ENCODE results near the gene ADPRHL1. TPM values are rescaled to one million over a fixed set of nuclear protein-coding genes. Genes with fewer than 3 reads are reported as not detected.

ADPRHL1 gene
- total RNA-seq, 1 experiment from 2014 or later: 1.5 TPM

DNA sequence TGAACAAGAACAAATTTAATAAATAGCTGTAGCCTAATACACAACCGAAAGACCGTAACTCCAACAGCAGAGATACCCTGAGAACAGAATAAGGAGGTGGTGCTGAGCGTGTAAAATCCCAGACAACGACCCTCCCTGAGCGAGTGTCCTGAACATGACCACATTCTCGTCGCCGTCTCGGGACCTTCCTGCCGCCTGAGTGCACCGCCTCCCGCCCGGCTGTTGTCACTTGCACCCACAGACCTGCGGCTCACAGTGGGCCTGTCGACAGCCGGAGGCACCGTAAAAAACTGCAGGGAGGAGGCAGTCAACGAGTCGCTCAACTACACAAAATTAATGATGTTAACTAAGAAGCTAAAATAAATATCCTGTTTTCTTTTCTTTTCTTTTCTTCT, 53.5 kb downstream of the ADPRHL1 start:
- H3K27ac Mint-ChIP-seq: peak overlapping the region; percentile 26; the same call in 1 of the 2 replicates
- ATAC-seq: no peak
- H3K4me3 Mint-ChIP-seq: no peak overlapping the region
- ChIA-PET CTCF (interaction anchor here (0.6 kb wide), 1 partner anchor 92 kb away, joined by 3 read pairs; no protein-coding TSS in a partner anchor), POLR2A (no interaction called here)
- DNase-seq (ENCODE audit: low spot score): peak; percentile 13
- H3K9me3 Mint-ChIP-seq: no peaks in the 10 kb centered on the region
- TF ChIP-seq GABPB1 (CRISPR knock-in tag; IDR thresholded peaks at IDR 0.05) (no peak), FOXP4 (CRISPR knock-in tag; IDR thresholded peaks at IDR 0.05) (no peak), GTF2I (CRISPR knock-in tag; conservative IDR thresholded peaks at IDR 0.05) (no peak), CREB1 (CRISPR knock-in tag; IDR thresholded peaks at IDR 0.05) (no peak)
- TF ChIP-seq, protein P1, sequence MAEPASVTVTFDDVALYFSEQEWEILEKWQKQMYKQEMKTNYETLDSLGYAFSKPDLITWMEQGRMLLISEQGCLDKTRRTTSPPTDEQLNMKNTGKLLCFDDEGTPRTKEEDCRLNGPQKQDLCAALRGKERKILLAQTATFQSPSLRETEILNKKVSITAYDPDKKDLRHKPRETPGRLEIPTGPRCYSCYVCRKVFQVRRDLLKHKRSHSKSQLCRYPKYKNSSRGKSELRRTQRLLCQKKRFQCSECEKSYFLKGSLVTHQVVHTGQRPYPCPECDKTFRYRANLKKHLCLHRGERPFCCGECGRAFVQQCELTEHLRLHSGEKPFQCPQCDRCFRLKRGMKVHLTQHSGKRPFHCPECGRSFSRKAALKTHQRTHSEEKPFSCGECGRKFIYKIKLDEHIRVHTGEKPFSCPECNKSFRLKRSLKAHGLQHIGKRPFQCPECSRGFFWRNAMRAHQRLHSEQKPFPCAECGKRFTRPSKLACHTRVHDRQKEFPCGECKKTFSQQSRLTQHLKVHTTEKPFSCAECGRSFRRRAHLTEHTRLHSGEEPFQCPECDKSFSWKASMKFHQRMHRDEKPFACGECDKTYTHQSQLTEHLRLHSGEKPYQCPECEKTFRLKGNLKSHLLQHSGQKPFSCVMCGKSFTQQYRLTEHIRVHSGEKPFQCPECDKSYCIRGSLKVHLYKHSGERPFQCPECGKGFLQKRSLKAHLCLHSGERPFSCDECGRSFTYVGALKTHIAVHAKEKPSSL (CRISPR knock-in tag; conservative IDR thresholded peaks at IDR 0.05): no peak
- H3K4me1 Mint-ChIP-seq: peaks cover 5% of the 10 kb centered on the region
- H3K36me3 Mint-ChIP-seq: no peaks in the 10 kb centered on the region
- no peaks in the 10 kb centered on the region for H3K27me3 Mint-ChIP-seq (ENCODE audit: low read depth)

GRCh38 chr13:113398963-113399754, 54.1 kb downstream of the ADPRHL1 start:
- ATAC-seq (no peak), DNase-seq (ENCODE audit: low spot score) (peak; percentile 26)
- ChIA-PET CTCF (interaction anchor here (0.6 to 1.5 kb wide), 3 partner anchors 18 to 91 kb away, joined by 3 to 6 read pairs (median 3); no protein-coding TSS in a partner anchor), POLR2A (no interaction called here)
- Mint-ChIP-seq H3K9me3 (no peaks in the 10 kb centered on the region), H3K27me3 (ENCODE audit: low read depth) (no peaks in the 10 kb centered on the region), H3K27ac (peak overlapping the region; percentile 26), H3K4me3 (no peak overlapping the region), H3K4me1 (peaks cover 5% of the 10 kb centered on the region), H3K36me3 (no peaks in the 10 kb centered on the region)
- TF ChIP-seq RORB (CRISPR knock-in tag; IDR thresholded peaks at IDR 0.05): no peak
- TF ChIP-seq, protein P2, sequence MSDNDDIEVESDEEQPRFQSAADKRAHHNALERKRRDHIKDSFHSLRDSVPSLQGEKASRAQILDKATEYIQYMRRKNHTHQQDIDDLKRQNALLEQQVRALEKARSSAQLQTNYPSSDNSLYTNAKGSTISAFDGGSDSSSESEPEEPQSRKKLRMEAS (CRISPR knock-in tag; IDR thresholded peaks at IDR 0.05): no peak
- no peak for TF ChIP-seq NFE2L1 (CRISPR knock-in tag; IDR thresholded peaks at IDR 0.05)
- no peak for TF ChIP-seq E2F4 (CRISPR knock-in tag; IDR thresholded peaks at IDR 0.05; ENCODE audit: borderline replicate concordance, low read depth)
- no peak for TF ChIP-seq JAZF1 (CRISPR knock-in tag; IDR thresholded peaks at IDR 0.05)
- TF ChIP-seq ZNF219 (CRISPR knock-in tag; IDR thresholded peaks at IDR 0.05; ENCODE audit: borderline replicate concordance): no peak
- TF ChIP-seq NR2C2 (CRISPR knock-in tag; IDR thresholded peaks at IDR 0.05): no peak
- TF ChIP-seq EMX1 (CRISPR knock-in tag; IDR thresholded peaks at IDR 0.05): no peak
- TF ChIP-seq ETV6 (CRISPR knock-in tag; IDR thresholded peaks at IDR 0.05): no peak
- no peak for TF ChIP-seq NR3C1 (CRISPR knock-in tag; conservative IDR thresholded peaks at IDR 0.05; ENCODE audit: low read depth)

- peak; percentile 9 for DNase-seq (ENCODE audit: low spot score)
- no peak for TF ChIP-seq ZNF396 (CRISPR knock-in tag; IDR thresholded peaks at IDR 0.05; ENCODE audit: borderline replicate concordance)
- no peak for TF ChIP-seq IRF2 (CRISPR knock-in tag; IDR thresholded peaks at IDR 0.05; ENCODE audit: borderline replicate concordance, low read depth)
- no peak for TF ChIP-seq FOXK1 (CRISPR knock-in tag; IDR thresholded peaks at IDR 0.05)
- TF ChIP-seq ZNF263 (CRISPR knock-in tag; IDR thresholded peaks at IDR 0.05; ENCODE audit: low read depth): no peak
- TF ChIP-seq, protein P1 (CRISPR knock-in tag; conservative IDR thresholded peaks at IDR 0.05): no peak
- TF ChIP-seq ZNF219 (CRISPR knock-in tag; IDR thresholded peaks at IDR 0.05; ENCODE audit: borderline replicate concordance): no peak
- no peak for TF ChIP-seq GABPB1 (CRISPR knock-in tag; IDR thresholded peaks at IDR 0.05)
- TF ChIP-seq EMX1 (CRISPR knock-in tag; IDR thresholded peaks at IDR 0.05): no peak
- TF ChIP-seq CDX4 (CRISPR knock-in tag; IDR thresholded peaks at IDR 0.05; ENCODE audit: borderline replicate concordance): no peak
- no peak for TF ChIP-seq MXD4 (CRISPR knock-in tag; IDR thresholded peaks at IDR 0.05; ENCODE audit: borderline replicate concordance)
Measured at GRCh38 chr13:113397608-113398425, 55.5 kb downstream of the ADPRHL1 start.

More at GRCh38 chr13:113397608-113398425, 55.5 kb downstream of the ADPRHL1 start:
- Mint-ChIP-seq H3K4me1 (peaks cover 12% of the 10 kb centered on the region), H3K36me3 (no peaks in the 10 kb centered on the region), H3K27ac (no peak overlapping the region), H3K4me3 (no peak overlapping the region), H3K27me3 (ENCODE audit: low read depth) (no peaks in the 10 kb centered on the region), H3K9me3 (no peaks in the 10 kb centered on the region)
- ChIA-PET POLR2A (no interaction called here), CTCF (interaction anchor here (1.1 to 1.5 kb wide), 2 partner anchors 20 to 53 kb away, joined by 3 to 6 read pairs; no protein-coding TSS in a partner anchor)
- no peak for ATAC-seq
